ENCODE measurements around the gene ELK1.

DNA sequence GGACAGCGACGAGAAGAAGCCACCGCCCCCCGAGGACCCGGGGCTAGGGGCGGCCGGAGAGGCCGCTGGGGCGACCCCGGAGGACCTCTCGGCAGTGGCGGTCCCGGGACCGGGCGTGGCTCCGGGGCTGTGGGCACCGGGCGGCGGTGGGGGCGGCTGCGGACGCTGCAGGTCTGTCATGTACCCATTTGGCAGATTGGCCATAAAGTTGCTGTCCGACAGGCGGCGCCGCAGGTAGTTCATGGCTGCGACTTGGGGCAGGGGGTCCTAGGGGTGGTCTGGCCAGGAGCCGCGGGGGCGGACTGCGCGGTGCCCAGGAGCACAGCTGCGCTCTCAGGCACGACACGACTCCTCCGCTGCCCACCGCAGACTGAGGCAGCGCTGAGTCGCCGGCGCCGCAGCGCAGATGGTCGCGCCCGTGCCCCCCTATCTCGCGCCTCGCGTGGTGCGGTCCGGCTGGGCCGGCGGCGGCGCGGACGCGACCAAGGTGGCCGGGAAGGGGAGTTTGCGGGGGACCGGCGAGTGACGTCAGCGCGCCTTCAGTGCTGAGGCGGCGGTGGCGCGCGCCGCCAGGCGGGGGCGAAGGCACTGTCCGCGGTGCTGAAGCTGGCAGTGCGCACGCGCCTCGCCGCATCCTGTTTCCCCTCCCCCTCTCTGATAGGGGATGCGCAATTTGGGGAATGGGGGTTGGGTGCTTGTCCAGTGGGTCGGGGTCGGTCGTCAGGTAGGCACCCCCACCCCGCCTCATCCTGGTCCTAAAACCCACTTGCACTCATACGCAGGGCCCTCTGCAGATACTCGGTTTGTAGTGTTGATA lies 30.7 kb downstream of the ELK1 start, which contains the start of gene SYN1:
- TF ChIP-seq, protein P1, sequence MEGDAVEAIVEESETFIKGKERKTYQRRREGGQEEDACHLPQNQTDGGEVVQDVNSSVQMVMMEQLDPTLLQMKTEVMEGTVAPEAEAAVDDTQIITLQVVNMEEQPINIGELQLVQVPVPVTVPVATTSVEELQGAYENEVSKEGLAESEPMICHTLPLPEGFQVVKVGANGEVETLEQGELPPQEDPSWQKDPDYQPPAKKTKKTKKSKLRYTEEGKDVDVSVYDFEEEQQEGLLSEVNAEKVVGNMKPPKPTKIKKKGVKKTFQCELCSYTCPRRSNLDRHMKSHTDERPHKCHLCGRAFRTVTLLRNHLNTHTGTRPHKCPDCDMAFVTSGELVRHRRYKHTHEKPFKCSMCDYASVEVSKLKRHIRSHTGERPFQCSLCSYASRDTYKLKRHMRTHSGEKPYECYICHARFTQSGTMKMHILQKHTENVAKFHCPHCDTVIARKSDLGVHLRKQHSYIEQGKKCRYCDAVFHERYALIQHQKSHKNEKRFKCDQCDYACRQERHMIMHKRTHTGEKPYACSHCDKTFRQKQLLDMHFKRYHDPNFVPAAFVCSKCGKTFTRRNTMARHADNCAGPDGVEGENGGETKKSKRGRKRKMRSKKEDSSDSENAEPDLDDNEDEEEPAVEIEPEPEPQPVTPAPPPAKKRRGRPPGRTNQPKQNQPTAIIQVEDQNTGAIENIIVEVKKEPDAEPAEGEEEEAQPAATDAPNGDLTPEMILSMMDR (IDR thresholded peaks at IDR 0.05): peak in 3 of 4 donors; percentile 10 to 11 (median 10)
- TF ChIP-seq POLR2A (IDR thresholded peaks at IDR 0.05): no peak

All from right lobe of liver (tissue), 4 donors.